AG10803 (cell line): ENCODE data around the gene SLC25A34.

ENCODE experiments used
- DNase-seq: peaks from one replicate; pipeline ENCODE4 v3.0.0; 2010; ENCODE audit warnings: low read depth
- H3K4me3 ChIP-seq: 2 replicates; pipeline ENCODE4 v1.5.1; 2011; ENCODE audit warnings: mild to moderate bottlenecking, low read length, control low read depth
- CTCF ChIP-seq: conservative IDR thresholded peaks from 2 replicates; pipeline ENCODE4 v1.5.1; 2011; ENCODE audit warnings: mild to moderate bottlenecking, low read length, control low read depth, inconsistent platforms

Gene SLC25A34

GRCh38 chr1:15744122-15744679, 8.1 kb downstream of the SLC25A34 start:
- H3K4me3 ChIP-seq: no peak overlapping the region
- DNase-seq: no peak
- TF ChIP-seq CTCF: no peak

GRCh38 chr1:15747378-15747777, 11.3 kb downstream of the SLC25A34 start:
- no peak for TF ChIP-seq CTCF
- H3K4me3 ChIP-seq: no peak overlapping the region
- no peak for DNase-seq

DNA sequence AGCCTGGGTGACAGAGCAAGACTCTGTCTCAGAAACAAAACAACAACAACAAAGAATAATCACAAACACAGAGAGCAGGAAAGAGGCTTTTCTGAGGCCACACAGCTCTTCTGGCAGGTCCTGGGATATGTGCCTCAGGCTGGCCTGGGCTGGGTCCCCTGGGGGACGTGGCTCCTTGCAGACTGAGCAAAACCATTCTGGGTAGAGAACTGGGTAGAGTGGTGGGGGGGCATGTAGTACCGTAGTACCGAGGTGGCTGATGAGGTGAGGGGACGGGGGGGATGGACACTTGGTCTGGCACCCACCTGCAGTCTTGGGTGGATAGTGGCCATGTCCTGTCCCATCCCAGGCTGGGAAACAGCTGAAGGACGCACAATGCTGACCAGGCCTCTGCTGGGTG, 12.2 kb downstream of the SLC25A34 start:
- DNase-seq: no peak
- H3K4me3 ChIP-seq: no peak overlapping the region
- no peak for TF ChIP-seq CTCF

- DNase-seq: no peak
- H3K4me3 ChIP-seq: no peak overlapping the region
- no peak for TF ChIP-seq CTCF
These were observed 12.8 kb downstream of the SLC25A34 start for GRCh38 chr1:15748690-15749398.

GRCh38 chr1:15749399-15750291, 13.6 kb downstream of the SLC25A34 start:
- peak; percentile 22 for DNase-seq
- TF ChIP-seq CTCF: no peak
- H3K4me3 ChIP-seq: no peak overlapping the region

GRCh38 chr1:15750924-15751323, 14.9 kb downstream of the SLC25A34 start:
- DNase-seq: no peak
- TF ChIP-seq CTCF: no peak
- no peak overlapping the region for H3K4me3 ChIP-seq
